T-cell (primary cell): ENCODE results near the gene LRP1. TPM values are rescaled to one million over a fixed set of nuclear protein-coding genes. Genes with fewer than 3 reads are reported as not detected.

Experiments
- ATAC-seq, 4 experiments: fragments of 200-7000 bp in 3 of 4; fragments of 150-1000 bp in 1 of 4; cut with Tn5 transposase; replicated peaks in 1 of 4; 1 replicate in 3 of 4; 2 replicates in 1 of 4; pipeline ENCODE4 v1.10.0; 2021; ENCODE audit warnings: moderate library complexity in 3 of 4, mild to moderate bottlenecking in 2 of 4, moderate number of reproducible peaks in 1 of 4
- CTCF ChIA-PET, 2 donors: fragments of 300-600 bp; sonication (Branson Sonifier 250); formaldehyde crosslinking; loops; one replicate each; lab custom pipeline; 2022; ENCODE audit warnings: antibody characterized with exemption in 2 of 2; lab: Charles Lee
- POLR2A ChIA-PET, 2 donors: fragments of 300-600 bp; sonication (Branson Sonifier 250); formaldehyde crosslinking; loops; one replicate each; lab custom pipeline; 2022; ENCODE audit warnings: antibody characterized with exemption in 2 of 2; lab: Charles Lee
- DNase-seq, 35 experiments: peaks; one replicate each; pipeline versions ENCODE4 v3.0.0 to v3.0.0-alpha.2; 2013 to 2023
- H3K27ac ChIP-seq: one replicate; pipeline ENCODE4 v1.5.1; 2013; ENCODE audit warnings: low read length
- H3K27me3 ChIP-seq, 2 experiments: replicated peaks in 1 of 2; 1 replicate in 1 of 2; 2 replicates in 1 of 2; pipeline versions ENCODE4 v1.6.1 to v1.7.0; 2013; ENCODE audit warnings: low read length in 1 of 2, mixed read lengths in 1 of 2; ENCODE audit not compliant: control insufficient read depth in 2 of 2, insufficient read depth in 2 of 2; ENCODE audit errors: extremely low read depth in 1 of 2
- H3K36me3 ChIP-seq, 2 donors: 1 replicate in 1 of 2; 2 replicates in 1 of 2; pipeline versions ENCODE4 v1.6.1 to v1.7.0; 2013; ENCODE audit warnings: low read length in 1 of 2; ENCODE audit not compliant: control insufficient read depth in 2 of 2, insufficient read depth in 1 of 2; ENCODE audit errors: extremely low read depth in 1 of 2
- H3K4me1 ChIP-seq, 2 experiments: 1 replicate in 1 of 2; 2 replicates in 1 of 2; pipeline versions ENCODE4 v1.6.1 to v1.7.0; 2013; ENCODE audit warnings: low read length in 2 of 2, mixed read lengths in 1 of 2; ENCODE audit not compliant: insufficient read depth in 2 of 2, control insufficient read depth in 1 of 2; ENCODE audit errors: extremely low read depth in 1 of 2
- H3K4me3 ChIP-seq, 2 donors: 1 replicate in 1 of 2; 2 replicates in 1 of 2; pipeline versions ENCODE4 v1.5.1 to v1.7.0; 2013; ENCODE audit warnings: mild to moderate bottlenecking in 2 of 2, low read length in 1 of 2, moderate library complexity in 1 of 2; ENCODE audit not compliant: control insufficient read depth in 1 of 2; ENCODE audit errors: extremely low read depth in 1 of 2
- H3K9me3 ChIP-seq: 2 replicates; pipeline ENCODE4 v1.7.0; 2013
- H3K27ac Mint-ChIP-seq, 2 donors: one replicate each; pipeline ENCODE4 v1.8.0; 2020 to 2021; ENCODE audit warnings: mild to moderate bottlenecking in 2 of 2, mixed read lengths in 2 of 2
- H3K27me3 Mint-ChIP-seq, 2 donors: one replicate each; pipeline ENCODE4 v1.8.0; 2021 to 2022; ENCODE audit warnings: mixed read lengths in 2 of 2
- H3K36me3 Mint-ChIP-seq: one replicate; pipeline ENCODE4 v1.8.0; 2021; ENCODE audit warnings: mixed read lengths
- H3K4me1 Mint-ChIP-seq, 3 donors: one replicate each; pipeline ENCODE4 v1.8.0; 2020 to 2022; ENCODE audit warnings: mixed read lengths in 3 of 3, mild to moderate bottlenecking in 1 of 3
- H3K4me3 Mint-ChIP-seq, 3 donors: one replicate each; pipeline ENCODE4 v1.8.0; 2020 to 2022; ENCODE audit warnings: mild to moderate bottlenecking in 3 of 3, mixed read lengths in 3 of 3, moderate library complexity in 3 of 3
- H3K9me3 Mint-ChIP-seq, 3 donors: one replicate each; pipeline ENCODE4 v1.8.0; 2020 to 2022; ENCODE audit warnings: mixed read lengths in 3 of 3
- WGBS: methylation state at CpG from one replicate; pipeline ENCODE4 v1.1.5; 2013; ENCODE audit warnings: missing lambda C conversion rate; ENCODE audit not compliant: insufficient coverage; 5-methylcytosine and 5-hydroxymethylcytosine counted together
- total RNA-seq, 35 experiments: library from RNA in 6 of 35; stranded (reverse) in 6 of 35; fragments of 120-200 nt in 1 of 35; gene quantifications; one replicate each; pipeline versions ENCODE4 v1.2.1 to v1.2.4 and lab custom pipeline; 2013 to 2026

The LRP1 gene
- total RNA-seq, 5 donors from 2014 or later (not counting 1 experiment from before 2014, with no cell fraction given) = 5.9 to 8.1 (median 7.7) TPM

- H3K27ac Mint-ChIP-seq = no peak overlapping the region
- H3K4me3 ChIP-seq = no peak overlapping the region
- H3K4me1 ChIP-seq = peaks cover 3 to 11% of the 10 kb centered on the region in 2 experiments
- H3K27ac ChIP-seq = no peak overlapping the region
- H3K27me3 Mint-ChIP-seq = no peaks in the 10 kb centered on the region
- H3K27me3 ChIP-seq = peaks cover 0 to 10% of the 10 kb centered on the region in 2 experiments
- no peaks in the 10 kb centered on the region for H3K9me3 ChIP-seq
- 67% methylated on average over 2 of the region's 4 CpGs for WGBS
- H3K4me3 Mint-ChIP-seq = no peak overlapping the region
- no peaks in the 10 kb centered on the region for H3K9me3 Mint-ChIP-seq
- ATAC-seq (no peak), DNase-seq (no peak)
- peaks cover 0 to 5% (median 4%) of the 10 kb centered on the region in 3 donors for H3K4me1 Mint-ChIP-seq
- POLR2A ChIA-PET = no interaction called here
- CTCF ChIA-PET = interaction anchor here in 1 of 2 donors (0.6 kb wide), 1 partner anchor 8 kb away, joined by 4 read pairs; no protein-coding TSS in a partner anchor
- H3K36me3 ChIP-seq = no peaks in the 10 kb centered on the region
- H3K36me3 Mint-ChIP-seq = no peaks in the 10 kb centered on the region
Observed at GRCh38 chr12:57133013-57133569, 4.8 kb downstream of the LRP1 start.

GRCh38 chr12:57133916-57134315 lies 5.6 kb downstream of the LRP1 start:
- H3K4me1 Mint-ChIP-seq = peaks cover 0 to 5% (median 4%) of the 10 kb centered on the region in 3 donors
- H3K36me3 Mint-ChIP-seq = no peaks in the 10 kb centered on the region
- no peak overlapping the region for H3K4me3 Mint-ChIP-seq
- Histone ChIP-seq H3K36me3 (no peaks in the 10 kb centered on the region), H3K27me3 (peaks cover 0 to 5% of the 10 kb centered on the region in 2 experiments), H3K4me1 (peaks cover 0 to 6% of the 10 kb centered on the region in 2 experiments), H3K4me3 (no peak overlapping the region), H3K27ac (no peak overlapping the region), H3K9me3 (no peaks in the 10 kb centered on the region)
- WGBS = 79% methylated on average over 4 of the region's 6 CpGs
- ChIA-PET POLR2A (no interaction called here), CTCF (no interaction called here)
- no peak for ATAC-seq
- no peak overlapping the region for H3K27ac Mint-ChIP-seq
- no peaks in the 10 kb centered on the region for H3K9me3 Mint-ChIP-seq
- no peak for DNase-seq
- H3K27me3 Mint-ChIP-seq = no peaks in the 10 kb centered on the region

GRCh38 chr12:57134949-57135348 lies 6.7 kb downstream of the LRP1 start:
- ChIA-PET POLR2A (interaction anchor here (0.5 to 0.6 kb wide), 2 partner anchors 117 to 973 kb away, joined by 3 to 7 read pairs; no protein-coding TSS in a partner anchor), CTCF (interaction anchor here in 1 of 2 donors (0.6 kb wide), 2 partner anchors 79 to 324 kb away, joined by 4 to 6 read pairs; no protein-coding TSS in a partner anchor)
- H3K4me3 Mint-ChIP-seq = no peak overlapping the region
- H3K27ac Mint-ChIP-seq = no peak overlapping the region
- DNase-seq (no peak), ATAC-seq (no peak)
- no peaks in the 10 kb centered on the region for H3K9me3 Mint-ChIP-seq
- peaks cover 0 to under 1% (median under 1%) of the 10 kb centered on the region in 3 donors for H3K4me1 Mint-ChIP-seq
- Histone ChIP-seq H3K4me3 (no peak overlapping the region), H3K36me3 (no peaks in the 10 kb centered on the region), H3K4me1 (no peaks in the 10 kb centered on the region), H3K9me3 (no peaks in the 10 kb centered on the region), H3K27ac (no peak overlapping the region), H3K27me3 (peaks cover 0 to 2% of the 10 kb centered on the region in 2 experiments)
- no peaks in the 10 kb centered on the region for H3K27me3 Mint-ChIP-seq
- no peaks in the 10 kb centered on the region for H3K36me3 Mint-ChIP-seq
- 90% methylated on average over 4 of the region's 9 CpGs for WGBS

- Histone ChIP-seq H3K27ac (no peak overlapping the region), H3K36me3 (no peaks in the 10 kb centered on the region), H3K9me3 (no peaks in the 10 kb centered on the region), H3K27me3 (peaks cover 0 to 2% of the 10 kb centered on the region in 2 experiments), H3K4me1 (no peaks in the 10 kb centered on the region), H3K4me3 (no peak overlapping the region)
- Mint-ChIP-seq H3K27me3 (no peaks in the 10 kb centered on the region), H3K27ac (no peak overlapping the region), H3K4me1 (no peaks in the 10 kb centered on the region), H3K4me3 (no peak overlapping the region), H3K9me3 (no peaks in the 10 kb centered on the region), H3K36me3 (no peaks in the 10 kb centered on the region)
- POLR2A ChIA-PET = interaction anchor here in 1 of 2 donors (0.6 kb wide), 1 partner anchor 973 kb away, joined by 3 read pairs; no protein-coding TSS in a partner anchor
- 71% methylated on average over 4 of the region's 18 CpGs for WGBS
- ATAC-seq (no peak), DNase-seq (no peak)
- CTCF ChIA-PET = interaction anchor here in 1 of 2 donors (0.6 kb wide), 2 partner anchors 78 to 325 kb away, joined by 4 to 6 read pairs; no protein-coding TSS in a partner anchor
Observed at GRCh38 chr12:57135527-57136326, 7.4 kb downstream of the LRP1 start.

- H3K9me3 ChIP-seq = no peaks in the 10 kb centered on the region
- H3K4me3 ChIP-seq = no peak overlapping the region
- peaks cover 0 to 10% of the 10 kb centered on the region in 2 experiments for H3K4me1 ChIP-seq
- H3K27ac Mint-ChIP-seq = no peak overlapping the region
- no peaks in the 10 kb centered on the region for H3K9me3 Mint-ChIP-seq
- H3K36me3 Mint-ChIP-seq = no peaks in the 10 kb centered on the region
- peaks cover 6 to 8% (median 7%) of the 10 kb centered on the region in 3 donors for H3K4me1 Mint-ChIP-seq
- ChIA-PET POLR2A (interaction anchor here in 1 of 2 donors (0.6 kb wide), 1 partner anchor 12 kb away, joined by 6 read pairs; no protein-coding TSS in a partner anchor), CTCF (interaction anchor here in 1 of 2 donors (0.6 kb wide), 1 partner anchor 382 kb away, joined by 10 read pairs; no protein-coding TSS in a partner anchor)
- peaks cover 0 to 5% of the 10 kb centered on the region in 2 experiments for H3K27me3 ChIP-seq
- ATAC-seq (no peak), DNase-seq (no peak)
- no peaks in the 10 kb centered on the region for H3K27me3 Mint-ChIP-seq
- H3K27ac ChIP-seq = no peak overlapping the region
- 80% methylated on average over 3 of the region's 13 CpGs for WGBS
- H3K4me3 Mint-ChIP-seq = no peak overlapping the region
- H3K36me3 ChIP-seq = no peaks in the 10 kb centered on the region
Observed at GRCh38 chr12:57138526-57139272, 10.4 kb downstream of the LRP1 start.
